Stomach (tissue), 9 donors: ENCODE data around the gene LCP1. TPM values are rescaled to one million over a fixed set of nuclear protein-coding genes. Genes with fewer than 3 reads are reported as not detected.
"Not testable (repeated sequence)": the region's sequence is repeated elsewhere in the genome, so short reads cannot be mapped to it uniquely, and the experiment has no call there.

Experiments
- DNase-seq, 2 donors: peaks; one replicate each; pipeline versions ENCODE4 v3.0.0 to v3.0.0-alpha.2; 2013 to 2019
- H3K27ac ChIP-seq, 5 donors: fragments of 200-600 bp in 4 of 5; sonication (generic) in 4 of 5; one replicate each; pipeline ENCODE4 v1.5.1; 2013 to 2019; ENCODE audit warnings: mild to moderate bottlenecking in 1 of 5, moderate library complexity in 1 of 5
- H3K27me3 ChIP-seq, 3 donors: fragments of 200-600 bp; sonication (generic); one replicate each; pipeline ENCODE4 v1.5.1; 2017 to 2019; ENCODE audit warnings: mixed run types in 1 of 3
- H3K36me3 ChIP-seq, 4 donors: fragments of 200-600 bp; sonication (generic); 1 replicate in 3 of 4; 2 replicates in 1 of 4; pipeline ENCODE4 v1.5.1; 2016 to 2019
- H3K4me1 ChIP-seq, 4 donors: fragments of 200-600 bp; sonication (generic); one replicate each; pipeline ENCODE4 v1.5.1; 2016 to 2019
- H3K4me3 ChIP-seq, 4 donors: fragments of 200-600 bp; sonication (generic) in 3 of 4; one replicate each; pipeline ENCODE4 v1.5.1; 2016 to 2019; ENCODE audit warnings: mild to moderate bottlenecking in 1 of 4
- H3K9me3 ChIP-seq, 4 donors: fragments of 200-600 bp; sonication (generic); one replicate each; pipeline ENCODE4 v1.5.1; 2016 to 2019
- CTCF ChIP-seq, 7 experiments: fragments of 450-650 bp in 4 of 7; fragments of 200-600 bp in 3 of 7; sonication (generic) in 3 of 7; IDR thresholded peaks; one replicate each; pipeline ENCODE4 v1.5.1; 2016 to 2019; ENCODE audit warnings: antibody characterized with exemption in 7 of 7, control low read depth in 2 of 7, mild to moderate bottlenecking in 1 of 7
- EP300 ChIP-seq: sonication (generic); formaldehyde crosslinking; IDR thresholded peaks from one replicate; pipeline ENCODE4 v1.6.1; 2017; ENCODE audit warnings: antibody characterized with exemption
- POLR2A ChIP-seq, 4 donors: fragments of 450-650 bp; IDR thresholded peaks; one replicate each; pipeline ENCODE4 v1.6.1; 2016; ENCODE audit warnings: antibody characterized with exemption in 4 of 4, control low read depth in 2 of 4, mild to moderate bottlenecking in 1 of 4, moderate library complexity in 1 of 4
- POLR2AphosphoS5 ChIP-seq, 3 donors: sonication (generic); formaldehyde crosslinking; IDR thresholded peaks; one replicate each; pipeline ENCODE4 v1.6.1; 2016; ENCODE audit warnings: antibody characterized with exemption in 3 of 3
- WGBS, 5 donors: extraction: QIAGEN DNeasy Blood & Tissue Kit in 3 of 5; methylation state at CpG; one replicate each; pipeline versions ENCODE4 v1.1.5 to v1.1.7; 2013 to 2018; 5-methylcytosine and 5-hydroxymethylcytosine counted together
- intact Hi-C: fragments of 100-400 bp; cut with DNase I; formaldehyde crosslinking; loops from one replicate; pipeline ENCODE4 v1.15.1; 2023; ENCODE audit warnings: low total_unique reads
- polyA plus RNA-seq, 3 donors: library from polyadenylated mRNA; stranded (reverse); fragments of 200-250 nt; gene quantifications; one replicate each; pipeline ENCODE4 v1.2.3, GENCODE V29; 2013
- total RNA-seq, 5 donors: library from RNA; depleted of rRNA; stranded (reverse); fragments of >200 nt; gene quantifications; one replicate each; pipeline versions ENCODE4 v1.1.0 to v1.2.3, GENCODE V29; 2014 to 2016
- donor health status: healthy with polysubstance abuse.
- donor health status: Bipolar disorder and iron deficiency.
- donor health status: healthy.

Gene LCP1
- total and polyA plus RNA-seq, 8 donors = 10.6 to 44.6 (median 20.0) TPM; not detected in 1

- no peaks in the 10 kb centered on the region for H3K9me3 ChIP-seq
- H3K4me3 ChIP-seq = no peak overlapping the region
- no peak for DNase-seq
- H3K27me3 ChIP-seq = no peaks in the 10 kb centered on the region
- H3K4me1 ChIP-seq = peaks cover 0 to 50% (median 0%) of the 10 kb centered on the region in 4 donors
- WGBS, 5 donors = 57 to 68% (median 60%) methylated on average over 3 of the region's 3 CpGs
- intact Hi-C loops = no loop called here
- no peaks in the 10 kb centered on the region for H3K36me3 ChIP-seq
- H3K27ac ChIP-seq = no peak overlapping the region
- TF ChIP-seq POLR2A (IDR thresholded peaks at IDR 0.05) = no peak
- no peak for TF ChIP-seq EP300
- no peak for TF ChIP-seq CTCF (IDR thresholded peaks at IDR 0.05)
- TF ChIP-seq POLR2AphosphoS5 (IDR thresholded peaks at IDR 0.05) = no peak
These were observed 14.9 kb downstream of the LCP1 start for GRCh38 chr13:46166947-46167610.

GRCh38 chr13:46166224-46166584, 15.8 kb downstream of the LCP1 start:
- WGBS, 5 donors = 61 to 84% (median 72%) methylated on average over 1 of the region's 1 CpG
- no peaks in the 10 kb centered on the region for H3K9me3 ChIP-seq
- no peak overlapping the region for H3K27ac ChIP-seq
- H3K4me3 ChIP-seq = no peak overlapping the region
- H3K4me1 ChIP-seq = peaks cover 0 to 43% (median 0%) of the 10 kb centered on the region in 4 donors
- no peaks in the 10 kb centered on the region for H3K27me3 ChIP-seq
- intact Hi-C loops = no loop called here
- DNase-seq = no peak
- no peak for TF ChIP-seq CTCF (IDR thresholded peaks at IDR 0.05)
- no peak for TF ChIP-seq EP300
- TF ChIP-seq POLR2AphosphoS5 (IDR thresholded peaks at IDR 0.05) = no peak
- TF ChIP-seq POLR2A (IDR thresholded peaks at IDR 0.05) = no peak
- H3K36me3 ChIP-seq = no peaks in the 10 kb centered on the region

- no peak for DNase-seq
- no peaks in the 10 kb centered on the region for H3K36me3 ChIP-seq
- H3K27ac ChIP-seq = no peak overlapping the region
- WGBS, 5 donors = 50 to 62% (median 53%) methylated on average over 5 of the region's 5 CpGs
- no peak for TF ChIP-seq CTCF (IDR thresholded peaks at IDR 0.05)
- no peak for TF ChIP-seq POLR2AphosphoS5 (IDR thresholded peaks at IDR 0.05)
- no peak for TF ChIP-seq POLR2A (IDR thresholded peaks at IDR 0.05)
- no peak for TF ChIP-seq EP300
- no peaks in the 10 kb centered on the region for H3K9me3 ChIP-seq
- intact Hi-C loops = no loop called here
- no peak overlapping the region for H3K4me3 ChIP-seq
- peaks cover 0 to 40% (median under 1%) of the 10 kb centered on the region in 4 donors for H3K4me1 ChIP-seq
- no peaks in the 10 kb centered on the region for H3K27me3 ChIP-seq
These were observed 16.3 kb downstream of the LCP1 start for GRCh38 chr13:46165485-46166223.

GRCh38 chr13:46164661-46165060, 17.3 kb downstream of the LCP1 start:
- Histone ChIP-seq H3K36me3 (no peaks in the 10 kb centered on the region), H3K27me3 (no peaks in the 10 kb centered on the region), H3K9me3 (no peaks in the 10 kb centered on the region), H3K4me1 (peaks cover 0 to 43% (median 3%) of the 10 kb centered on the region in 4 donors), H3K4me3 (no peak overlapping the region), H3K27ac (no peak overlapping the region)
- TF ChIP-seq CTCF (IDR thresholded peaks at IDR 0.05) (no peak), POLR2A (IDR thresholded peaks at IDR 0.05) (no peak), POLR2AphosphoS5 (IDR thresholded peaks at IDR 0.05) (no peak)
- intact Hi-C loops = no loop called here
- no peak for DNase-seq

- intact Hi-C loops, H3K4me3 ChIP-seq, DNase-seq, H3K27me3 ChIP-seq, H3K9me3 ChIP-seq, H3K36me3 ChIP-seq, H3K27ac ChIP-seq: not testable (repeated sequence)
- WGBS, 5 donors = 94 to 99% (median 97%) methylated on average over 20 to 36 of the region's 36 CpGs
- H3K4me1 ChIP-seq = peaks cover 0 to 33% (median 3%) of the 10 kb centered on the region in 4 donors
These were observed 19.2 kb downstream of the LCP1 start for GRCh38 chr13:46162741-46163140.
